GM04503 (cell line): ENCODE results near the gene ZNF771.

ENCODE experiments used
- DNase-seq: peaks from one replicate; pipeline ENCODE4 v3.0.0-alpha.2; 2012; ENCODE audit warnings: low read depth

Gene ZNF771

GRCh38 chr16:30407102-30407803, at the start of gene ZNF771:
Gene ZNF771, plus strand, starts transcription at chr16:30407606. Its CDS starts 448 bp downstream, at chr16:30408054.
- DNase-seq, result peak; percentile 47

GRCh38 chr16:30357715-30358576, 49.5 kb upstream of the ZNF771 start:
- no peak for DNase-seq

GRCh38 chr16:30358577-30358936, 48.8 kb upstream of the ZNF771 start:
- DNase-seq, result no peak

- DNase-seq, result no peak
Measured at GRCh38 chr16:30358990-30359870, 48.2 kb upstream of the ZNF771 start.

GRCh38 chr16:30359871-30360170, 47.6 kb upstream of the ZNF771 start:
- no peak for DNase-seq

GRCh38 chr16:30361180-30361579, 46.2 kb upstream of the ZNF771 start:
- DNase-seq, result no peak

- DNase-seq, result no peak
Measured at GRCh38 chr16:30365200-30365599, 42.2 kb upstream of the ZNF771 start.

- DNase-seq, result no peak
Measured at GRCh38 chr16:30366511-30366910, 40.9 kb upstream of the ZNF771 start.

- DNase-seq, result no peak
Measured at GRCh38 chr16:30367349-30368009, 39.9 kb upstream of the ZNF771 start.

- DNase-seq, result no peak
Measured at GRCh38 chr16:30368122-30368791, 39.1 kb upstream of the ZNF771 start.

GRCh38 chr16:30368792-30369090, 38.7 kb upstream of the ZNF771 start:
- DNase-seq, result no peak

- no peak for DNase-seq
Measured at GRCh38 chr16:30369091-30369937, 38.1 kb upstream of the ZNF771 start.

GRCh38 chr16:30369938-30370455, 37.4 kb upstream of the ZNF771 start:
- DNase-seq, result no peak

- DNase-seq, result peak; percentile 100
Measured at GRCh38 chr16:30370456-30371247, 36.8 kb upstream of the ZNF771 start, which contains the start of gene TBC1D10B. Gene TBC1D10B, minus strand, starts transcription at chr16:30370494. Its CDS starts 311 bp downstream, at chr16:30370183.

- DNase-seq, result no peak
Measured at GRCh38 chr16:30371248-30371816, 36.1 kb upstream of the ZNF771 start.

- DNase-seq, result no peak
Measured at GRCh38 chr16:30372038-30372712, 35.2 kb upstream of the ZNF771 start.

GRCh38 chr16:30372725-30373124, 34.7 kb upstream of the ZNF771 start:
- no peak for DNase-seq

GRCh38 chr16:30374538-30374937, 32.9 kb upstream of the ZNF771 start, which contains the start of gene MYL11:
Gene MYL11, plus strand, starts transcription at chr16:30374802. Its CDS starts 56 bp downstream, at chr16:30374858.
- DNase-seq, result no peak
